Measurements from ENCODE around the gene MACROD1. TPM values are rescaled to one million over a fixed set of nuclear protein-coding genes. Genes with fewer than 3 reads are reported as not detected.

The MACROD1 gene
- total RNA-seq, 1 experiment from 2014 or later = 36.9 TPM

DNA sequence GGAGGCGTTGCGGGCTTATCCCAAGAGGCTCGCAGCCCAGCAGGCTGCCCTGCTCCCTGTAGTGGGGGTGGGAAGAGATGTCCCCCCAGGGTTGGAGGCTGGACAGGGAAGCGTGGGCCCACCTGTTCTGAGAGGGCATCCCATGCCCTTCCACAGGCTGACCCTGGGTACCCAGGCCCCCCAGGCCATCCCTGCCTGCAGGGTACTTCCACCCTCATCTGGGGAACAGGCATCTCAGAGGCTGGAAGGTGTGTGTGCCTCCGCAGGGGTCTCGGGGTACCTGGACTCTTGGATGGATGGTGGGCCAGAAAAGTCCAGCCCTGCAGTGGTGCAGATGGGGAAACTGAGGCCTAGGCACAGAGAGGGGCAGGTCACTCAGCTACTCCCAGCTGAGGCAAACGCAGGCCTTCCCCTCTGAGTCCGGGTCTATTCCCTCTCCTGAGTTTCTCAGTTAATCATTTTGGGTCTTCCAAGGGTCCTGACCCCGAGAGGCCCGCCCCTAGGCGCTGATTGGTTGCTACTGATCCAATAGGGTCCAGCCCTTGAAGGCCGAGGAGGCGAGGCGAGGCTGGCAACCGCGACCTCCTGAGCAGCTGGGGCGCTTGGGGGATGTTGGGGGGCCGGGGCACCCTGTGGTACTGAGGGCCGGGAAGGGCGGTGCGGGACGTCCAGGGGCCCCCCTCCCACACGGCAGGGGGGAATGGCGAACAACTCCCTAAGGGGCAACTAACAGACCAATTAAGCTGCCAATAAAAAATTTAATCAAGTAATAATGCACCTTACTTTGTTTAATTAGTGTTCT lies 106.4 kb downstream of the MACROD1 start:
- Mint-ChIP-seq H3K27ac (no peak overlapping the region), H3K36me3 (no peaks in the 10 kb centered on the region), H3K27me3 (ENCODE audit: low read depth) (peaks cover 98% of the 10 kb centered on the region), H3K9me3 (no peaks in the 10 kb centered on the region), H3K4me3 (no peak overlapping the region), H3K4me1 (peaks cover 17% of the 10 kb centered on the region)
- ATAC-seq (peak; percentile 55), DNase-seq (ENCODE audit: low spot score) (peak; percentile 67)
- no peak for TF ChIP-seq ZNF317 (CRISPR knock-in tag; IDR thresholded peaks at IDR 0.05; ENCODE audit: borderline replicate concordance, low read depth)
- peak; percentile 80 for TF ChIP-seq NFYB (CRISPR knock-in tag; conservative IDR thresholded peaks at IDR 0.05; ENCODE audit: low read depth)
- CTCF ChIA-PET = interaction anchor here (0.6 to 3.2 kb wide), 7 partner anchors 8 to 390 kb away, joined by 3 to 13 read pairs (median 3); no protein-coding TSS in a partner anchor
- POLR2A ChIA-PET = interaction anchor here (1.2 kb wide), 1 partner anchor 125 kb away, joined by 3 read pairs; no protein-coding TSS in a partner anchor

- ChIA-PET CTCF (interaction anchor here (0.8 to 1.0 kb wide), 2 partner anchors 28 to 296 kb away, joined by 3 read pairs; no protein-coding TSS in a partner anchor), POLR2A (no interaction called here)
- H3K4me3 Mint-ChIP-seq = no peak overlapping the region
- no peaks in the 10 kb centered on the region for H3K9me3 Mint-ChIP-seq
- H3K27ac Mint-ChIP-seq = no peak overlapping the region
- TF ChIP-seq STAT6 (CRISPR knock-in tag; conservative IDR thresholded peaks at IDR 0.05; ENCODE audit: low read depth) (no peak), IRF2 (CRISPR knock-in tag; IDR thresholded peaks at IDR 0.05; ENCODE audit: borderline replicate concordance, low read depth) (no peak), ZNF512 (CRISPR knock-in tag; IDR thresholded peaks at IDR 0.05; ENCODE audit: borderline replicate concordance) (no peak), ZNF219 (CRISPR knock-in tag; IDR thresholded peaks at IDR 0.05; ENCODE audit: borderline replicate concordance) (no peak), CREB1 (CRISPR knock-in tag; IDR thresholded peaks at IDR 0.05) (no peak), JAZF1 (CRISPR knock-in tag; IDR thresholded peaks at IDR 0.05) (no peak), MAX (CRISPR knock-in tag; IDR thresholded peaks at IDR 0.05) (no peak), ZSCAN18 (CRISPR knock-in tag; IDR thresholded peaks at IDR 0.05) (no peak), GRHL2 (CRISPR knock-in tag; IDR thresholded peaks at IDR 0.05; ENCODE audit: insufficient replicate concordance, severe bottlenecking) (no peak), ZNF416 (CRISPR knock-in tag; IDR thresholded peaks at IDR 0.05) (no peak)
- TF ChIP-seq, protein P1, sequence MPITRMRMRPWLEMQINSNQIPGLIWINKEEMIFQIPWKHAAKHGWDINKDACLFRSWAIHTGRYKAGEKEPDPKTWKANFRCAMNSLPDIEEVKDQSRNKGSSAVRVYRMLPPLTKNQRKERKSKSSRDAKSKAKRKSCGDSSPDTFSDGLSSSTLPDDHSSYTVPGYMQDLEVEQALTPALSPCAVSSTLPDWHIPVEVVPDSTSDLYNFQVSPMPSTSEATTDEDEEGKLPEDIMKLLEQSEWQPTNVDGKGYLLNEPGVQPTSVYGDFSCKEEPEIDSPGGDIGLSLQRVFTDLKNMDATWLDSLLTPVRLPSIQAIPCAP (CRISPR knock-in tag; IDR thresholded peaks at IDR 0.05) = no peak
- H3K27me3 Mint-ChIP-seq (ENCODE audit: low read depth) = peaks cover 98% of the 10 kb centered on the region
- peaks cover 28% of the 10 kb centered on the region for H3K4me1 Mint-ChIP-seq
- no peaks in the 10 kb centered on the region for H3K36me3 Mint-ChIP-seq
- ATAC-seq = no peak
- DNase-seq (ENCODE audit: low spot score) = no peak
These were observed 107.4 kb downstream of the MACROD1 start for GRCh38 chr11:64058494-64058893.

DNA sequence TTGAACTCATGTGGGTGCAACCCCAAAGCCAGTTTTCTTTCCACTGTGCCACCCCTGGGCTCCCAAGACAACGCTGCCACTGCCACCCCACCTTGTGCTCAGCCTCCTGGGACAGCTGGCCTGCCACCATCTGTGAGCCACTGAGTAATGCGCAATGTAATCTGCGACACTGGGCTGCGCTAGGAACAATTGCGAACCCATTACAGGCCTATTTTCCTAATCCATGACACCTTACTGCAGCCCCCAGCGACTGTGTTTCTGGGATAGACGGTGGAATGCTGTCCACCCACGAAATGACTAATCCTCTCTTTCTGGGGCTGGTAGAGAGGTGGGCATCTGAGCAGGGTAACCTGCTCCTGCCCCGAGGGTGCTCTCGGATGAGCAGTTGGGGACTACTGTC lies 108.0 kb downstream of the MACROD1 start:
- POLR2A ChIA-PET = no interaction called here
- H3K4me1 Mint-ChIP-seq = peaks cover 32% of the 10 kb centered on the region
- H3K4me3 Mint-ChIP-seq = no peak overlapping the region
- CTCF ChIA-PET = interaction anchor here (0.8 kb wide), 1 partner anchor 28 kb away, joined by 3 read pairs; no protein-coding TSS in a partner anchor
- peaks cover 95% of the 10 kb centered on the region for H3K27me3 Mint-ChIP-seq (ENCODE audit: low read depth)
- ATAC-seq (no peak), DNase-seq (ENCODE audit: low spot score) (no peak)
- no peaks in the 10 kb centered on the region for H3K36me3 Mint-ChIP-seq
- H3K9me3 Mint-ChIP-seq = no peaks in the 10 kb centered on the region
- H3K27ac Mint-ChIP-seq = no peak overlapping the region
- TF ChIP-seq MAX (CRISPR knock-in tag; IDR thresholded peaks at IDR 0.05) = no peak
- TF ChIP-seq, protein P1 (CRISPR knock-in tag; IDR thresholded peaks at IDR 0.05) = no peak
- TF ChIP-seq, protein P2, sequence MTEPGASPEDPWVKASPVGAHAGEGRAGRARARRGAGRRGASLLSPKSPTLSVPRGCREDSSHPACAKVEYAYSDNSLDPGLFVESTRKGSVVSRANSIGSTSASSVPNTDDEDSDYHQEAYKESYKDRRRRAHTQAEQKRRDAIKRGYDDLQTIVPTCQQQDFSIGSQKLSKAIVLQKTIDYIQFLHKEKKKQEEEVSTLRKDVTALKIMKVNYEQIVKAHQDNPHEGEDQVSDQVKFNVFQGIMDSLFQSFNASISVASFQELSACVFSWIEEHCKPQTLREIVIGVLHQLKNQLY (CRISPR knock-in tag; IDR thresholded peaks at IDR 0.05) = no peak
- TF ChIP-seq PRRX2 (CRISPR knock-in tag; IDR thresholded peaks at IDR 0.05) = no peak
- no peak for TF ChIP-seq ZNF423 (CRISPR knock-in tag; IDR thresholded peaks at IDR 0.05)
- TF ChIP-seq NFYB (CRISPR knock-in tag; conservative IDR thresholded peaks at IDR 0.05; ENCODE audit: low read depth) = no peak
- no peak for TF ChIP-seq PREB (CRISPR knock-in tag; IDR thresholded peaks at IDR 0.05; ENCODE audit: borderline replicate concordance)
- TF ChIP-seq JAZF1 (CRISPR knock-in tag; IDR thresholded peaks at IDR 0.05) = no peak
- no peak for TF ChIP-seq ZNF232 (CRISPR knock-in tag; IDR thresholded peaks at IDR 0.05)
- no peak for TF ChIP-seq ZNF671 (CRISPR knock-in tag; IDR thresholded peaks at IDR 0.05)

All from WTC11 (cell line).